ENCODE measurements around the gene FLT1.

DNA sequence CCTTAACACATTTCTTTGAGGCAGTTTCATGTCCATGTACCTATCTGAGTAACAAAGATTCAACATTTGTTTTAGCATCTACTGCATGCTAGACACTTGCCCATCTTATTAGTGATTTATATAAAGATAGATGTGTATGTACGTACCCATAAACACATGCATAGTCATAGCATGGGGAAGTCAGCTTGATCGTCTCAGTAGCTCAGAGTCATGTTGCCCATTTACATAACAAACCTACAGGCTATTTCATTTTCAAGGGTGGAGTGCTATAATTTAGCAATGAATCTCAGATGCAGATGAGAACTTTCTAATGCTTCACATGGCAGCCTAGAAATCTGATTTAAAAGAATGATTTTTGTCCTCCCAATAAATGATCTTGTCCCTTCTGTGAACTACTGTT lies 23.5 kb downstream of the FLT1 start:
- TF ChIP-seq, protein P1, sequence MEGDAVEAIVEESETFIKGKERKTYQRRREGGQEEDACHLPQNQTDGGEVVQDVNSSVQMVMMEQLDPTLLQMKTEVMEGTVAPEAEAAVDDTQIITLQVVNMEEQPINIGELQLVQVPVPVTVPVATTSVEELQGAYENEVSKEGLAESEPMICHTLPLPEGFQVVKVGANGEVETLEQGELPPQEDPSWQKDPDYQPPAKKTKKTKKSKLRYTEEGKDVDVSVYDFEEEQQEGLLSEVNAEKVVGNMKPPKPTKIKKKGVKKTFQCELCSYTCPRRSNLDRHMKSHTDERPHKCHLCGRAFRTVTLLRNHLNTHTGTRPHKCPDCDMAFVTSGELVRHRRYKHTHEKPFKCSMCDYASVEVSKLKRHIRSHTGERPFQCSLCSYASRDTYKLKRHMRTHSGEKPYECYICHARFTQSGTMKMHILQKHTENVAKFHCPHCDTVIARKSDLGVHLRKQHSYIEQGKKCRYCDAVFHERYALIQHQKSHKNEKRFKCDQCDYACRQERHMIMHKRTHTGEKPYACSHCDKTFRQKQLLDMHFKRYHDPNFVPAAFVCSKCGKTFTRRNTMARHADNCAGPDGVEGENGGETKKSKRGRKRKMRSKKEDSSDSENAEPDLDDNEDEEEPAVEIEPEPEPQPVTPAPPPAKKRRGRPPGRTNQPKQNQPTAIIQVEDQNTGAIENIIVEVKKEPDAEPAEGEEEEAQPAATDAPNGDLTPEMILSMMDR (IDR thresholded peaks at IDR 0.05; ENCODE audit: low read depth, low read length, poor library complexity, severe bottlenecking) = no peak
- TF ChIP-seq EZH2phosphoT487 (IDR thresholded peaks at IDR 0.05; ENCODE audit: borderline replicate concordance, low read length) = no peak

All from DOHH2 (cell line).